A549 treated with AZD9567 at 1 μM for 4 hours (cell line): Measurements from ENCODE around the gene NOCT. TPM values are rescaled to one million over a fixed set of nuclear protein-coding genes. Genes with fewer than 3 reads are reported as not detected.

ENCODE experiments used
- total RNA-seq: library from RNA; stranded (reverse); fragments of 200-300 nt; extraction: Qiagen RNA extraction; gene quantifications from 5 replicates; pipeline ENCODE4 v1.2.3, GENCODE V29; 2022; ENCODE audit not compliant: insufficient read depth

NOCT gene
- total RNA-seq = 8.0 to 27.9 TPM (median 10.5 TPM) in 5 replicates

GRCh38 chr4:139015269-139015947, at the start of gene NOCT:
Gene NOCT, plus strand, starts transcription at chr4:139015781. Its CDS starts 201 bp downstream, at chr4:139015982.

Other genes with a start within 250 kb of the NOCT start
- 10.2 to 16.0 TPM (median 11.8 TPM) in 5 replicates for gene ELF2, start 161.4 kb downstream of the NOCT start, total RNA-seq